Thymus (tissue), 11 donors: ENCODE data around the gene HSD17B12. TPM values are rescaled to one million over a fixed set of nuclear protein-coding genes. Genes with fewer than 3 reads are reported as not detected.

Experiments
- DNase-seq, 9 donors: peaks; one replicate each; pipeline ENCODE4 v3.0.0-alpha.2; 2013; ENCODE audit warnings: low spot score in 9 of 9, low read depth in 6 of 9, missing footprints in 1 of 9
- H3K27ac ChIP-seq, 2 donors: one replicate each; pipeline ENCODE4 v1.5.1; 2013; ENCODE audit warnings: control low read depth in 1 of 2, low read depth in 1 of 2, low read length in 1 of 2, mild to moderate bottlenecking in 1 of 2, moderate library complexity in 1 of 2
- H3K27me3 ChIP-seq, 2 donors: one replicate each; pipeline ENCODE4 v1.5.1; 2013; ENCODE audit warnings: low read length in 1 of 2; ENCODE audit not compliant: control insufficient read depth in 2 of 2, insufficient read depth in 1 of 2
- H3K36me3 ChIP-seq, 2 donors: one replicate each; pipeline ENCODE4 v1.5.1; 2013; ENCODE audit warnings: low read length in 1 of 2, mild to moderate bottlenecking in 1 of 2, moderate library complexity in 1 of 2; ENCODE audit not compliant: control insufficient read depth in 2 of 2, insufficient read depth in 2 of 2
- H3K4me1 ChIP-seq, 2 donors: one replicate each; pipeline ENCODE4 v1.5.1; 2013; ENCODE audit warnings: low read length in 2 of 2; ENCODE audit not compliant: control insufficient read depth in 2 of 2, insufficient read depth in 2 of 2
- H3K4me3 ChIP-seq, 2 donors: one replicate each; pipeline ENCODE4 v1.5.1; 2013; ENCODE audit warnings: low read length in 2 of 2, control low read depth in 1 of 2, mild to moderate bottlenecking in 1 of 2
- H3K9me3 ChIP-seq, 2 donors: one replicate each; pipeline ENCODE4 v1.5.1; 2013; ENCODE audit warnings: low read length in 1 of 2, mild to moderate bottlenecking in 1 of 2; ENCODE audit not compliant: control insufficient read depth in 2 of 2, insufficient read depth in 1 of 2
- WGBS: extraction: QIAGEN DNeasy Blood & Tissue Kit; methylation state at CpG from one replicate; pipeline ENCODE4 v1.1.7; 2013; 5-methylcytosine and 5-hydroxymethylcytosine counted together
- polyA plus RNA-seq: library from polyadenylated mRNA; stranded (reverse); fragments of 200-250 nt; gene quantifications from one replicate; pipeline ENCODE4 v1.2.3, GENCODE V29; 2013
- total RNA-seq: library from RNA; stranded (reverse); fragments of 120-200 nt; gene quantifications from one replicate; pipeline ENCODE4 v1.2.4, GENCODE V29; 2013
- donor health status: healthy.

Gene HSD17B12
- total and polyA plus RNA-seq, 2 donors = 18.8 to 32.1 TPM

DNA sequence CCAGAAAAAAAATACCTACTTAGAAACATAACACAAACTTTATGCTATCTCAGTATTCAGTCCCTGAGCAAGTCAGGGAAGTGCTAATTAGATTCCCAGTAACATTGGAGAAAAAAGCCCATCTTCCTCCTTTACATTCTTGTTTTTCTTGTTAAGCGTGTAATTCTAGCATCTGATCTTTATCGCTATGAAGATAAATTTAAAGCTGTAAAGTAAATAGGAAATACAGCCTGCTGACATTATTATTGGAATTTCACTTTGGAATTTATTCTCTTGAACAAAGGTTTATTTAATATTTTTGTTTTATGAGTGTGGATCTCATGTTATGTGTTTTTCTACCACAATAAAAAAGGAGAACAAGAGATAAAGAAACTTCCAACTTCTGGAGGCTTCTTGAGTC, 214.0 kb downstream of the HSD17B12 start:
- no peaks in the 10 kb centered on the region for H3K27me3 ChIP-seq
- DNase-seq = no peak
- peaks cover 29 to 46% of the 10 kb centered on the region in 2 donors for H3K36me3 ChIP-seq
- H3K9me3 ChIP-seq = no peaks in the 10 kb centered on the region
- 97% methylated on average over 2 of the region's 2 CpGs for WGBS
- no peak overlapping the region for H3K27ac ChIP-seq
- no peaks in the 10 kb centered on the region for H3K4me1 ChIP-seq
- no peak overlapping the region for H3K4me3 ChIP-seq

DNA sequence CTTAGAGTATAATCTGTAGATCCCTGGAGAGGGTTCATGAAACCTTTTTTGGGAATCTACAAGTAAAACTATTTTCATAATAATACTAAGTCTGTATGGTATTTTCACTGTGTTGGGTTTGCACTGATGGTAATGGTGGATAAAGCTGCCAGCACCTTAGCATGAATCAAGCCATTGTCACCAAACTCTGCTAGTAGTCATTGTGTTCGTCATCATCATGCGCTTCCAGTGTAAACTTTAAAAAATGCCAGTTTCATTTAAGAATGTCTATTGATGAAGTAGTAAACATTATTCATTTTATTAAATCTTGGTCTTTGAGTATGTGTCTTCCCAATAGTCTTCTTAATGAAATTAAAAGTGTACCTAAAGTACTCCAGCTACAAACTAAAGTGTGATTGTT, 215.1 kb downstream of the HSD17B12 start:
- DNase-seq = no peak
- peaks cover 24 to 37% of the 10 kb centered on the region in 2 donors for H3K36me3 ChIP-seq
- no peak overlapping the region for H3K27ac ChIP-seq
- WGBS = 98% methylated on average over 2 of the region's 2 CpGs
- H3K4me1 ChIP-seq = no peaks in the 10 kb centered on the region
- no peak overlapping the region for H3K4me3 ChIP-seq
- no peaks in the 10 kb centered on the region for H3K27me3 ChIP-seq
- no peaks in the 10 kb centered on the region for H3K9me3 ChIP-seq

DNA sequence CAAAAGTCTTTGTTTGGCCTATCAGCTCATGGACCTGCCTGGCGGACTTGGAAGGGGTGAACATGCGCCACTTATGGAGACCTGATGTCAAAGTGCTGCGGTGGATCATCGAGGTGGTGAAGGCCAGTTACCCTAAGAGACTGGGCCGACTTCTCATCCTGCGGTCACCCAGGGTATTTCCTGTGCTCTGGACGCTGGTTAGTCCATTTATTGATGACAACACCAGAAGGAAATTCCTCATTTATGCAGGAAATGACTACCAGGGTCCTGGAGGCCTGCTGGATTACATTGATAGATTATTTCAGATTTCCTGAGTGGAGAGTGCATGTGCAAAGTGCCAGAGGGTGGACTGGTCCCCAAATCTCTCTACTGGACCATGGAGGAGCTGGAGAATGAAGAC, 218.0 kb downstream of the HSD17B12 start:
- Histone ChIP-seq H3K4me3 (no peak overlapping the region), H3K27ac (no peak overlapping the region), H3K27me3 (no peaks in the 10 kb centered on the region), H3K9me3 (no peaks in the 10 kb centered on the region), H3K36me3 (peaks cover 18 to 35% of the 10 kb centered on the region in 2 donors), H3K4me1 (no peaks in the 10 kb centered on the region)
- WGBS = 97% methylated on average over 7 of the region's 7 CpGs
- no peak for DNase-seq

DNA sequence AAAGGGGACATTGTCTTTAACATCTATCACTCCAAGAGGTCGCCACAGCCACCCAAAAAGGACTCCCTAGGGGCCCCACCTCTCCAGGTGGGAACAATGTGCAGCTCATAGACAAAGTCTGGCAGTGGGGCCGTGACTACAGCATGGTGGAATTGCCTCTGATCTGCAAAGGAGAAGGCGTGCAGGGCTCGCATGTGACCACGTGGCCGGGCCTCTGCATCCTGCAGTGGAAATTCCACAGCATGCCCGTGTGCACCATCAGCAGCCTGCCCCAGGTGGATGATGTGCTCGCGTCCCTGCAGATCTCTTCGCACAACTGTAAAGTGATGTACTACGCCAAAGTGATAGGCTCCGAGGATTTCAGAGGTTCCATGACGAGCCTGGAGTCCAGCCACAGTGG, 218.6 kb downstream of the HSD17B12 start:
- no peak for DNase-seq
- peaks cover 18 to 36% of the 10 kb centered on the region in 2 donors for H3K36me3 ChIP-seq
- H3K4me3 ChIP-seq = no peak overlapping the region
- H3K4me1 ChIP-seq = no peaks in the 10 kb centered on the region
- WGBS = 91% methylated on average over 13 of the region's 13 CpGs
- no peaks in the 10 kb centered on the region for H3K9me3 ChIP-seq
- H3K27ac ChIP-seq = no peak overlapping the region
- no peaks in the 10 kb centered on the region for H3K27me3 ChIP-seq

DNA sequence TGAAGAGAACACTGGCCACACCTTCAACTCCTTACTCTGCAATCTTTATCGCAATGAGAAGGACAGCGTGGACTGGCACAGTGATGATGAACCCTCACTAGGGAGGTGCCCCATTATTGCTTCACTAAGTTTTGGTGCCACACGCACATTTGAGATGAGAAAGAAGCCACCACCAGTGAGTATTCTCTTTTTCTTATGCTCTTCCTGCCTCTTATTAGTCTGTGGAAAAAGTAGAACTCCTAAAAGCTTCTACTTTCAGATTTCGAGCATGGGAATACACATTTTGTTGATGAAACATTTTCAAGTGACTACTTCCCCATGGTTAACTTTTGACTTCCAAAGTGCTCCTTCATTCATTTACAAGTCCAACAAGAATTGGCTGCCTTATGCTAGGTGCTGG, 221.0 kb downstream of the HSD17B12 start:
- WGBS = 98% methylated on average over 4 of the region's 4 CpGs
- no peak overlapping the region for H3K4me3 ChIP-seq
- H3K4me1 ChIP-seq = no peaks in the 10 kb centered on the region
- no peaks in the 10 kb centered on the region for H3K27me3 ChIP-seq
- H3K9me3 ChIP-seq = no peaks in the 10 kb centered on the region
- H3K27ac ChIP-seq = no peak overlapping the region
- H3K36me3 ChIP-seq = peaks cover 18 to 38% of the 10 kb centered on the region in 2 donors
- no peak for DNase-seq

DNA sequence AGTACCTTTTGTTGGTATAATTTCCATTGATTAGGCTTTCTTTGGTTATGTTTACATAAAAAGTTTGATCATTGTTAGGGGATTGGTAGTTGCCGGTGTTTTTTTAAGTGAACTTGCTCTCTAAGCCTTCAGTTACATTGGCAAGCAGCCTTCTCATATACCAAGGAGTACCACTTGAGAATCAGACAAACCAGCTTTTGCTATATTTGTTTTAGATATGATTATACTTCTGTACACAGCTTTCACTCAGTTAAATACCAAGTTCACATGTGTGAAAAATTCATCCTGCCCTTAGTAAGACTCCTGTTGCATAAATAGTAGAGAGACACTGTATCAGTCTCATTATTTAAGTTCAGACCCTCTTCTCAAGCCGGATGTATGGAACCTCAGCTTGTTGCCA, 222.5 kb downstream of the HSD17B12 start:
- H3K36me3 ChIP-seq = peaks cover 21 to 31% of the 10 kb centered on the region in 2 donors
- H3K27me3 ChIP-seq = no peaks in the 10 kb centered on the region

DNA sequence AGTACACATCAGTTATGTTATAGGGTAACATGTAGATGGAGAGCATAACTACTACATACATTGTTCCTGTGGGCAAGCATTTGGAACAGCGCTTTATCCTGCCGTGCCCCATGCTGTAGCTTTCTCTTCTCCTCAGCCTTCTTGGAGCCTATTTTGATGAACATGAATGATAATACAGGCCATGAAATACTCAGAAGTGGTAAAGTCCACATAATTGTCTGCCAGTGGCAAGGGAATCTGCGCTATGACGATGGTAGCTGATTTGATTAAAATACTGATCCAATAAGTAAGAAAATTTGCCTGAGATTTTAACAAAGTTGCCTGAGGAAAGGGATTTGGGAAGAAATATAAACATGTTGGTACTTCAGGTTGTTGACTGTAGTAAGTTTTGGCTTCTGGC, 223.4 kb downstream of the HSD17B12 start:
- H3K4me1 ChIP-seq = no peaks in the 10 kb centered on the region
- no peak overlapping the region for H3K27ac ChIP-seq
- no peak overlapping the region for H3K4me3 ChIP-seq
- H3K27me3 ChIP-seq = no peaks in the 10 kb centered on the region
- no peak for DNase-seq
- H3K36me3 ChIP-seq = peaks cover 14 to 24% of the 10 kb centered on the region in 2 donors
- H3K9me3 ChIP-seq = no peaks in the 10 kb centered on the region
- WGBS = 98% methylated on average over 4 of the region's 4 CpGs

More for the DNA sequence above, 222.5 kb downstream of the HSD17B12 start:
- DNase-seq = no peak
- 98% methylated on average over 2 of the region's 2 CpGs for WGBS
- H3K9me3 ChIP-seq = no peaks in the 10 kb centered on the region
- H3K4me1 ChIP-seq = no peaks in the 10 kb centered on the region
- no peak overlapping the region for H3K4me3 ChIP-seq
- no peak overlapping the region for H3K27ac ChIP-seq

DNA sequence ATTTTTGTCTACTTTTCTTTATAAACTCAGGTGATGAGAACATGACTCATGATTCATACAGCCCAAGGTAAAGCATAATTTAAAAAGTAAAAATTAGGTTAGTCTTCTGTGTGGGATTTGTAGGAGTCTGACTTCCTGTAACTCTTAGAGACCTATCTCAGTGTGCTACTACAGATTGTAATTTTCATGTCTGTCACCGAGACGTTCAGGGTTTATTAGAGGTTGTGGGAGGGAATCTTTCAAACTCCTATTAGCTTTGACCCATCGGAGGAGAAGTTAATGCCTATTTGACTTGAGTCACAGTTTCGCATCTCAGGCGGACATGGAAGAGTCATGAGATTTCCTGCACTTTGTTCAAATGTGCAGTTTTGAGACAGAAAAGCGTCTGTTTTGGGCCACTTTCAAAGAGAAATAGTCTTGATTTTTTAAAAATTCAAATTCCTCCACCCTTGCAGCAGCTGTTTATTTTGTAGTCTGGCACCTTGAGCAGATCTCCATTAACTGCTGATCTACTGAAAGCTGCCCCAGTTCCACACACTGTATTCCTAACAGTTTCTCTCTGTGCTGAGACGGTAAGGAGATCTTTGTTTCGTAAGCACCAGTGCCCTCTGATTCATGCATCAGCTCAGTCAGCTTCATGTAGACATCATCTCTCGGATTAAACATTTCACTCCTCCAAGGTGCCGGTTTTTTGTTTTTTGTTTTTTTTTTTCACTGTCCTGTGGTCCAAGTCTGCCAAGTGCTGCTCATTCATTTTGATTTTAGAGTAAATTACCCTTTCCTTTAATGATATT, 224.4 kb downstream of the HSD17B12 start:
- Histone ChIP-seq H3K27ac (peak overlapping the region in 1 of 2 donors; percentile 48), H3K27me3 (no peaks in the 10 kb centered on the region), H3K9me3 (no peaks in the 10 kb centered on the region), H3K36me3 (peaks cover 8 to 24% of the 10 kb centered on the region in 2 donors), H3K4me1 (no peaks in the 10 kb centered on the region), H3K4me3 (no peak overlapping the region)
- 94% methylated on average over 10 of the region's 10 CpGs for WGBS
- no peak for DNase-seq

DNA sequence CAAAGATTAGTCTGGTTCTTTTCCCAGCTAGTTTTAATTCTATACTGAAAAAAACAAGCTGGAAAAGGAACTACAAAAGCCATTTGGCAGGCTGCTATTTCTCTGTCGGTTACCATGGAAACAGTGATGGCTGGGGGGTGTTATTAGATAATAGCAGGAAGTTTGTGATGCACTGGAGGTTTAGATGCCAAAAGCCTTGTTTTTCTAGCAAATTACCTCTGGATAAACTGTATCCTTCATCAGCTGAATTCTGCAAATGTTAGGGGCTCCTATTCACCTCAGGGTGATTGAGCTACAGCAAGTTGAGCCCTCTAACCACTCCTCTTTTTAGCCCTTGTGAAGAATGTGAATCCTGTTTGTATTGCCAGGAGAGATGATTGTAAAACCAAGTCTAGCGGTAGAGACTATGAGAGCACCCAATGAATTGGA, 225.3 kb downstream of the HSD17B12 start:
- WGBS = 94% methylated on average over 2 of the region's 2 CpGs
- DNase-seq = no peak
- H3K27me3 ChIP-seq = no peaks in the 10 kb centered on the region
- H3K4me1 ChIP-seq = no peaks in the 10 kb centered on the region
- peaks cover 8 to 24% of the 10 kb centered on the region in 2 donors for H3K36me3 ChIP-seq
- peak overlapping the region in 1 of 2 donors; percentile 49 for H3K27ac ChIP-seq
- no peak overlapping the region for H3K4me3 ChIP-seq
- no peaks in the 10 kb centered on the region for H3K9me3 ChIP-seq
